DND-41 (cell line): ENCODE results near the gene COQ5.
A peak's percentile ranks its signal among the peaks of the same experiment; 100 is the strongest.

Experiments used
- ATAC-seq: fragments of 200-7000 bp; cut with Tn5 transposase; 3 replicates; pipeline ENCODE4 v1.9.1; 2021; ENCODE audit warnings: low read depth; ENCODE audit not compliant: insufficient read depth
- DNase-seq: peaks from one replicate; pipeline ENCODE4 v3.0.0-alpha.2; 2020
- H2AFZ ChIP-seq: 2 replicates; pipeline ENCODE4 v1.6.0; 2012; ENCODE audit warnings: low read depth, low read length
- H3K27ac ChIP-seq: 2 replicates; pipeline ENCODE4 v1.5.1; 2012; ENCODE audit warnings: low read length, inconsistent platforms
- H3K27me3 ChIP-seq: fragments of 200-600 bp; sonication (generic); 2 replicates; pipeline ENCODE4 v1.6.0; 2012; ENCODE audit warnings: low read length, mild to moderate bottlenecking, inconsistent platforms; ENCODE audit not compliant: insufficient read depth, poor library complexity
- H3K36me3 ChIP-seq: 2 replicates; pipeline ENCODE4 v1.5.1; 2012; ENCODE audit warnings: low read length, inconsistent platforms; ENCODE audit not compliant: insufficient read depth
- H3K4me1 ChIP-seq: 2 replicates; pipeline ENCODE4 v1.5.1; 2012; ENCODE audit warnings: mild to moderate bottlenecking, low read length; ENCODE audit not compliant: insufficient read depth
- H3K4me2 ChIP-seq: 2 replicates; pipeline ENCODE4 v1.6.0; 2012; ENCODE audit warnings: mild to moderate bottlenecking, moderate library complexity, low read length, inconsistent platforms; ENCODE audit not compliant: insufficient read depth
- H3K4me3 ChIP-seq, 2 experiments: fragments of 200-600 bp in 1 of 2; shearing (Covaris generic) in 1 of 2; 2 replicates each; pipeline ENCODE4 v1.5.1; 2012 to 2016; ENCODE audit warnings: inconsistent platforms in 2 of 2, low read length in 2 of 2, mild to moderate bottlenecking in 2 of 2, low read depth in 1 of 2, moderate library complexity in 1 of 2
- H3K79me2 ChIP-seq: 2 replicates; pipeline ENCODE4 v1.6.0; 2012; ENCODE audit warnings: low read length, inconsistent platforms; ENCODE audit not compliant: insufficient read depth
- H3K9ac ChIP-seq: 2 replicates; pipeline ENCODE4 v1.6.0; 2012; ENCODE audit warnings: low read depth, mild to moderate bottlenecking, inconsistent platforms, low read length, moderate library complexity
- H3K9me3 ChIP-seq: 2 replicates; pipeline ENCODE4 v1.5.1; 2012; ENCODE audit warnings: low read length, moderate library complexity, mild to moderate bottlenecking, inconsistent platforms; ENCODE audit not compliant: insufficient read depth, severe bottlenecking
- H4K20me1 ChIP-seq: 2 replicates; pipeline ENCODE4 v1.6.0; 2012; ENCODE audit warnings: low read length; ENCODE audit not compliant: insufficient read depth
- EZH2 ChIP-seq: IDR thresholded peaks from 3 replicates; pipeline ENCODE4 v1.6.1; 2012; ENCODE audit warnings: borderline replicate concordance, low read depth, mild to moderate bottlenecking, moderate library complexity, low read length, inconsistent platforms; ENCODE audit not compliant: severe bottlenecking
- TF ChIP-seq, protein P1 (sequence below): IDR thresholded peaks from 2 replicates; pipeline ENCODE4 v1.5.1; 2012; ENCODE audit warnings: borderline replicate concordance, low read length, moderate library complexity, mild to moderate bottlenecking; ENCODE audit not compliant: poor library complexity, severe bottlenecking; ENCODE audit errors: extremely low read depth

The COQ5 gene

GRCh38 chr12:120540445-120540844 is 11.5 kb upstream of the COQ5 start:
- no peak for DNase-seq
- no peak overlapping the region for H2AFZ ChIP-seq
- no peak overlapping the region for H3K4me3 ChIP-seq
- no peaks in the 10 kb centered on the region for H3K27me3 ChIP-seq
- peaks cover 97% of the 10 kb centered on the region for H3K79me2 ChIP-seq
- no peak overlapping the region for H3K9ac ChIP-seq
- ATAC-seq = no peak
- no peaks in the 10 kb centered on the region for H3K9me3 ChIP-seq
- H3K27ac ChIP-seq = no peak overlapping the region
- no peak overlapping the region; the same call in 1 of the 2 replicates for H3K4me2 ChIP-seq
- no peak for TF ChIP-seq EZH2
- TF ChIP-seq, protein P1, sequence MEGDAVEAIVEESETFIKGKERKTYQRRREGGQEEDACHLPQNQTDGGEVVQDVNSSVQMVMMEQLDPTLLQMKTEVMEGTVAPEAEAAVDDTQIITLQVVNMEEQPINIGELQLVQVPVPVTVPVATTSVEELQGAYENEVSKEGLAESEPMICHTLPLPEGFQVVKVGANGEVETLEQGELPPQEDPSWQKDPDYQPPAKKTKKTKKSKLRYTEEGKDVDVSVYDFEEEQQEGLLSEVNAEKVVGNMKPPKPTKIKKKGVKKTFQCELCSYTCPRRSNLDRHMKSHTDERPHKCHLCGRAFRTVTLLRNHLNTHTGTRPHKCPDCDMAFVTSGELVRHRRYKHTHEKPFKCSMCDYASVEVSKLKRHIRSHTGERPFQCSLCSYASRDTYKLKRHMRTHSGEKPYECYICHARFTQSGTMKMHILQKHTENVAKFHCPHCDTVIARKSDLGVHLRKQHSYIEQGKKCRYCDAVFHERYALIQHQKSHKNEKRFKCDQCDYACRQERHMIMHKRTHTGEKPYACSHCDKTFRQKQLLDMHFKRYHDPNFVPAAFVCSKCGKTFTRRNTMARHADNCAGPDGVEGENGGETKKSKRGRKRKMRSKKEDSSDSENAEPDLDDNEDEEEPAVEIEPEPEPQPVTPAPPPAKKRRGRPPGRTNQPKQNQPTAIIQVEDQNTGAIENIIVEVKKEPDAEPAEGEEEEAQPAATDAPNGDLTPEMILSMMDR = no peak
- peaks cover 80% of the 10 kb centered on the region for H3K36me3 ChIP-seq
- peaks cover 78% of the 10 kb centered on the region for H4K20me1 ChIP-seq
- H3K4me1 ChIP-seq = peaks cover 40% of the 10 kb centered on the region

DNA sequence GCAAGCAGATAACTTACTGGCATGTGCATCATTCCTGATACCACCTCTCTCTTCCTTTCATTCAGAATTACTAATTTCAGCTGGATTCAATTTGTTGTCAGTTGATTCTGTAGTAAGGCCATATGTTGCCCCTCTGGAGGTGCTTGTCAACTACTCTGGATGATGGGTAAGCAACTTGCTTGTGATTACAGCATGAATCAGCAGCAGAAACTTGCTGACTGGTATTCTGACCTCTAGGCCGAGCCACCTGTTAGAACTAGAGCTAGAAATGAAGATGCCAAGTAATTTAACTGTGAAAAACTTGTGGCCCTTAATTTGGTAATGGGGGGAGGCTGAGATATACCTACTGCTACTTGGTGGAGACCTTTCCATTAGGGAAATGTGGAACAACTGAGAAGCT is 10.3 kb upstream of the COQ5 start:
- TF ChIP-seq, protein P1 = no peak
- TF ChIP-seq EZH2 = no peak
- Histone ChIP-seq H3K9me3 (no peaks in the 10 kb centered on the region), H3K9ac (no peak overlapping the region), H3K27me3 (no peaks in the 10 kb centered on the region), H3K36me3 (peaks cover 74% of the 10 kb centered on the region), H3K27ac (no peak overlapping the region), H3K4me3 (no peak overlapping the region), H3K4me1 (peaks cover 43% of the 10 kb centered on the region), H2AFZ (no peak overlapping the region), H3K4me2 (peak overlapping the region; percentile 64; the same call in 1 of the 2 replicates), H3K79me2 (peaks cover 100% of the 10 kb centered on the region), H4K20me1 (peaks cover 80% of the 10 kb centered on the region)
- DNase-seq (no peak), ATAC-seq (no peak)

DNA sequence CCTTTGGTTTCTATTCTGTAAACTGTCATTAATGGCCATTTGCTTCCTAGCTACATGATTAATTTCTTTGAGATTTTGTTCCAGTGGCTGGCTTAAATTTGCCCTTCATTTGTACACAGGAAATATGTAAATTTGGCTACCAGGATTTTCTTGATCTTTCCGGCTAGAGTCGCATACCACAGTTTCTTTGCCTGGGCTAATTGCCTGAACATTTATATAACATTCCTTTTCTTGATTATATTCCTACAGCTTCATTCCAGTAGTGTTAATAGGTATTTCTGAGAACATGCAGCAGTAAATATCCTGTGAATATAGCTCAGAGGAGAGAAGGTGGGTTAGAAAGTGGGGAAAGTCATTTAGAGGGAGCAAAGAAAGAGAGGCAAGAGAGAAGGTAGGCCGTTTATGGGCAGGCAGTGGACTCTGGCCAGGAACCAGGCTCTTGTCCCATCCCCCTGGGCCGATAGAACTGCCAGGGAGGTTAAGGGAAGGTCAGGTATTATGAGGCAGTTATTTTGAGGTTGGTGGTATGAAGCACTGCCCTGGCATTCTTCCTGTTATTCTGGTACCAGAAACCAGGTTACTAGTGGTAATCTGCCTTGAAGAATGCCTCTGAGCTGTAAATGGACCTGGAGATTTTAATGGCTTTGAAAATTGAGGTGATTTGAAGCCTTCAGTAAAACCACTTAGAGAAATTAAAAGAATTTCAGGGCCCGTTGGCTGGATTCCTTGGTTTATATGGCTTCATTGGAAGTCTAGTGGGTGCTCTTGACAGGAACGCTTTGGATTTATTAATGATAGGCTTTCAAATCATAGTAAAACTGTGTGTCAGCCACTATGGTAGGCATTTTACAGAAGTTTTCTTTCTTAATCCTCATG is 9.6 kb upstream of the COQ5 start:
- Histone ChIP-seq H3K36me3 (peaks cover 66% of the 10 kb centered on the region), H3K4me3 (no peak overlapping the region; a peak in 1 of 4 replicates), H3K4me2 (peak overlapping the region; percentile 64), H3K9ac (peak overlapping the region; percentile 18; the same call in 1 of the 2 replicates), H3K27ac (no peak overlapping the region), H3K27me3 (no peaks in the 10 kb centered on the region), H3K9me3 (no peaks in the 10 kb centered on the region), H4K20me1 (peaks cover 73% of the 10 kb centered on the region), H3K4me1 (peaks cover 47% of the 10 kb centered on the region), H2AFZ (no peak overlapping the region), H3K79me2 (peaks cover 97% of the 10 kb centered on the region)
- no peak for TF ChIP-seq EZH2
- TF ChIP-seq, protein P1 = no peak
- DNase-seq (no peak), ATAC-seq (no peak)
